ENCODE measurements around the gene IFNA2.
"Not testable (repeated sequence)": the region's sequence is repeated elsewhere in the genome, so short reads cannot be mapped to it uniquely, and the experiment has no call there.

IFNA2 gene

GRCh38 chr9:21381448-21382339 lies 3.5 kb downstream of the IFNA2 start:
- DNase-seq = no peak

- DNase-seq = not testable (repeated sequence)
Measured at GRCh38 chr9:21371467-21371866, 13.7 kb downstream of the IFNA2 start.

- no peak for DNase-seq
Measured at GRCh38 chr9:21367957-21368356, 17.2 kb downstream of the IFNA2 start, which contains the start of gene IFNA13. Gene IFNA13 (minus strand): TSS chr9:21368057. CDS start chr9:21368010, 47 bp downstream.

- not testable (repeated sequence) for DNase-seq
Measured at GRCh38 chr9:21367169-21367568, 18.0 kb downstream of the IFNA2 start.

GRCh38 chr9:21362287-21362686 lies 22.9 kb downstream of the IFNA2 start:
- no peak for DNase-seq

- DNase-seq = no peak
Measured at GRCh38 chr9:21357479-21358460, 27.4 kb downstream of the IFNA2 start.

GRCh38 chr9:21350787-21351186 lies 34.4 kb downstream of the IFNA2 start, which contains the start of gene IFNA6:
Gene IFNA6 (minus strand): TSS chr9:21350887. CDS start chr9:21350887, 0 bp downstream.
- DNase-seq = no peak

- no peak for DNase-seq
Measured at GRCh38 chr9:21348430-21348970, 36.7 kb downstream of the IFNA2 start.

GRCh38 chr9:21340735-21341134 lies 44.5 kb downstream of the IFNA2 start:
- DNase-seq = no peak

GRCh38 chr9:21336457-21336856 lies 48.7 kb downstream of the IFNA2 start:
- DNase-seq = no peak

- DNase-seq = no peak
Measured at GRCh38 chr9:21334701-21335632, 50.2 kb downstream of the IFNA2 start, which contains the start of gene KLHL9. Gene KLHL9 (minus strand): TSS chr9:21335404. CDS start chr9:21334859, 545 bp downstream.
